OCI-LY3 (cell line): ENCODE results near the gene ELF5.

ENCODE experiments used
- EZH2phosphoT487 ChIP-seq: fragments of 200-600 bp; shearing (Covaris generic); IDR thresholded peaks from 2 replicates; pipeline ENCODE4 v1.6.1; 2018; ENCODE audit warnings: antibody characterized with exemption, mixed run types, low read depth
- TF ChIP-seq, protein P1 (sequence below): fragments of 200-600, 300-600 bp; sonication (generic); IDR thresholded peaks from 2 replicates; pipeline ENCODE4 v1.5.1; 2014; ENCODE audit warnings: antibody characterized with exemption, low read length, low read depth

DNA sequence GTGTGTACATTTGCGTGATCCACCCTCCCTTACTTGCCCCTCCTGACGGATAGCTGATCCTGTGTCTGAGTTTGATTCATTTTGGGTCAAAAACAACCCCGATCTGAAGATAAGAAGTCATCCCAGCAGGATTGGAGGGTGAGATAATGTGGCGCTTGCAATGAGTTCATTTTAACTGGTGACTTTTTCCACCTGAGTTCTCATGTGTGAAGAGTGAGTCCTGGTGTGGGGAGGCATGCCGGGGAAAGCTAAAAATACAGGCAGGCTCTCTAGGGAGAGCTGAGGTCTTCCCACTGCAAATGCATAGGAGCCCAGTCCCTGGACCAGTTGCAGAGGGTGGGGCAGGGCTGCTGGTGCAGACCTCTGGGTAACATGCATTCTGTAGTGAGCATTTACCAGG lies 35.7 kb upstream of the ELF5 start:
- TF ChIP-seq, protein P1, sequence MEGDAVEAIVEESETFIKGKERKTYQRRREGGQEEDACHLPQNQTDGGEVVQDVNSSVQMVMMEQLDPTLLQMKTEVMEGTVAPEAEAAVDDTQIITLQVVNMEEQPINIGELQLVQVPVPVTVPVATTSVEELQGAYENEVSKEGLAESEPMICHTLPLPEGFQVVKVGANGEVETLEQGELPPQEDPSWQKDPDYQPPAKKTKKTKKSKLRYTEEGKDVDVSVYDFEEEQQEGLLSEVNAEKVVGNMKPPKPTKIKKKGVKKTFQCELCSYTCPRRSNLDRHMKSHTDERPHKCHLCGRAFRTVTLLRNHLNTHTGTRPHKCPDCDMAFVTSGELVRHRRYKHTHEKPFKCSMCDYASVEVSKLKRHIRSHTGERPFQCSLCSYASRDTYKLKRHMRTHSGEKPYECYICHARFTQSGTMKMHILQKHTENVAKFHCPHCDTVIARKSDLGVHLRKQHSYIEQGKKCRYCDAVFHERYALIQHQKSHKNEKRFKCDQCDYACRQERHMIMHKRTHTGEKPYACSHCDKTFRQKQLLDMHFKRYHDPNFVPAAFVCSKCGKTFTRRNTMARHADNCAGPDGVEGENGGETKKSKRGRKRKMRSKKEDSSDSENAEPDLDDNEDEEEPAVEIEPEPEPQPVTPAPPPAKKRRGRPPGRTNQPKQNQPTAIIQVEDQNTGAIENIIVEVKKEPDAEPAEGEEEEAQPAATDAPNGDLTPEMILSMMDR: no peak
- TF ChIP-seq EZH2phosphoT487: no peak
